ENCODE measurements around the gene KLF3. TPM values are rescaled to one million over a fixed set of nuclear protein-coding genes. Genes with fewer than 3 reads are reported as not detected.

The KLF3 gene
- total and polyA plus RNA-seq, 9 of the 15 experiments (the other 6 are each of a cell fraction or from before 2014, with no cell fraction given) = 9.9 to 47.2 (median 18.1) TPM

GRCh38 chr4:38673130-38673978, 9.4 kb downstream of the KLF3 start (continued):
- TF ChIP-seq ZBTB49 (CRISPR knock-in tag; IDR thresholded peaks at IDR 0.05; ENCODE audit: borderline replicate concordance) (no peak), CBFA2T2 (conservative IDR thresholded peaks at IDR 0.05) (0 out of 2 replicates have a peak, but pooled peaks have one; percentile 6), MTA1 (IDR thresholded peaks at IDR 0.05; ENCODE audit: borderline replicate concordance) (0 out of 2 replicates have a peak, but pooled peaks have one; percentile 27), ATF4 (CRISPR knock-in tag; IDR thresholded peaks at IDR 0.05) (no peak), CTBP1 (IDR thresholded peaks at IDR 0.05; ENCODE audit: borderline replicate concordance) (peak; percentile 75; the same call in 1 of the 2 replicates), PTBP1 (IDR thresholded peaks at IDR 0.05; ENCODE audit: low read depth, low read length) (no peak), HSF4 (CRISPR knock-in tag; IDR thresholded peaks at IDR 0.05; ENCODE audit: borderline replicate concordance) (no peak), CTCF (IDR thresholded peaks at IDR 0.05 in 2 of 3, conservative IDR thresholded peaks at IDR 0.05 in 1 of 3; ENCODE audit: insufficient read depth in 2 of 3, low read depth in 1 of 3, low read length in 3 of 3) (no peak), ZNF23 (CRISPR knock-in tag; IDR thresholded peaks at IDR 0.05) (no peak), RB1 (IDR thresholded peaks at IDR 0.05; ENCODE audit: low read depth) (peak; percentile 22; the same call in 1 of the 2 replicates), LEF1 (IDR thresholded peaks at IDR 0.05) (no peak), STAT5A (IDR thresholded peaks at IDR 0.05; ENCODE audit: borderline replicate concordance, low read length) (peak; percentile 19; the same call in 1 of the 2 replicates), ESRRB (CRISPR knock-in tag; IDR thresholded peaks at IDR 0.05; ENCODE audit: borderline replicate concordance) (no peak), ERF (CRISPR knock-in tag; IDR thresholded peaks at IDR 0.05) (no peak), SRSF3 (IDR thresholded peaks at IDR 0.05; ENCODE audit: insufficient read depth, low read length) (no peak), VEZF1 (CRISPR knock-in tag; IDR thresholded peaks at IDR 0.05) (peak; percentile 81), HDAC3 (IDR thresholded peaks at IDR 0.05; ENCODE audit: borderline replicate concordance, partially characterized antibody) (no peak), NR2C1 (IDR thresholded peaks at IDR 0.05) (no peak), NR2C1 (tag; IDR thresholded peaks at IDR 0.05) (no peak), HDAC2 (IDR thresholded peaks at IDR 0.05) (no peak; the same call in 1 of the 2 replicates), NRF1 (conservative IDR thresholded peaks at IDR 0.05 in 1 of 2, IDR thresholded peaks at IDR 0.05 in 1 of 2) (peak; percentile 42 to 44; a peak in 3 of 4 replicates), HNRNPLL (IDR thresholded peaks at IDR 0.05; ENCODE audit: low read depth, low read length, poor library complexity, severe bottlenecking) (no peak)

Data from K562 (cell line).